Osteoblast (primary cell): Measurements from ENCODE around the gene IGSF6. TPM values are rescaled to one million over a fixed set of nuclear protein-coding genes. Genes with fewer than 3 reads are reported as not detected.
A peak's percentile ranks its signal among the peaks of the same experiment; 100 is the strongest.

Experiments used
- DNase-seq: peaks from one replicate; pipeline ENCODE4 v3.0.0; 2011; ENCODE audit warnings: low spot score, mixed read lengths; ENCODE audit not compliant: insufficient read length; ENCODE audit errors: missing footprints
- H2AFZ ChIP-seq: 2 replicates; pipeline ENCODE4 v1.6.0; 2011; ENCODE audit warnings: mild to moderate bottlenecking, low read length
- H3K27ac ChIP-seq: 2 replicates; pipeline ENCODE4 v1.5.1; 2011; ENCODE audit warnings: mild to moderate bottlenecking, low read depth, low read length, moderate library complexity
- H3K27me3 ChIP-seq: 2 replicates; pipeline ENCODE4 v1.6.0; 2012; ENCODE audit warnings: mild to moderate bottlenecking, control low read depth, inconsistent platforms, low read length, moderate library complexity; ENCODE audit not compliant: insufficient read depth
- H3K36me3 ChIP-seq: 2 replicates; pipeline ENCODE4 v1.5.1; 2011; ENCODE audit warnings: mild to moderate bottlenecking, low read length, control low read depth, moderate library complexity; ENCODE audit not compliant: insufficient read depth
- H3K4me1 ChIP-seq: 2 replicates; pipeline ENCODE4 v1.5.1; 2011; ENCODE audit warnings: mild to moderate bottlenecking, low read length, control low read depth, moderate library complexity; ENCODE audit not compliant: insufficient read depth
- H3K4me2 ChIP-seq: 2 replicates; pipeline ENCODE4 v1.6.0; 2011; ENCODE audit warnings: mild to moderate bottlenecking, low read length; ENCODE audit not compliant: insufficient read depth
- H3K4me3 ChIP-seq: fragments of 200-600 bp; sonication (generic); 3 replicates; pipeline ENCODE4 v1.5.1; 2012; ENCODE audit warnings: mild to moderate bottlenecking, low read length, inconsistent platforms; ENCODE audit not compliant: insufficient read depth
- H3K79me2 ChIP-seq: 2 replicates; pipeline ENCODE4 v1.6.0; 2012; ENCODE audit warnings: mild to moderate bottlenecking, low read length, control low read depth, inconsistent platforms; ENCODE audit not compliant: insufficient read depth
- H3K9me3 ChIP-seq: 2 replicates; pipeline ENCODE4 v1.5.1; 2011; ENCODE audit warnings: low read depth, low read length, control low read depth
- H4K20me1 ChIP-seq: 2 replicates; pipeline ENCODE4 v1.6.0; 2012; ENCODE audit warnings: mild to moderate bottlenecking, low read length, control low read depth; ENCODE audit not compliant: insufficient read depth
- CTCF ChIP-seq: IDR thresholded peaks from 2 replicates; pipeline ENCODE4 v1.5.1; 2011; ENCODE audit warnings: mild to moderate bottlenecking, low read depth, low read length, moderate library complexity; ENCODE audit errors: extremely low read depth
- total RNA-seq: library from RNA; depleted of rRNA; stranded (reverse); fragments of >200 nt; gene quantifications from 2 replicates; pipeline ENCODE4 v1.2.3, GENCODE V29; 2012

Gene IGSF6
- total RNA-seq, 1 donor = 0.36 TPM

- Histone ChIP-seq H4K20me1 (peaks cover 3% of the 10 kb centered on the region), H3K79me2 (peaks cover 68% of the 10 kb centered on the region), H3K36me3 (no peaks in the 10 kb centered on the region), H3K9me3 (no peaks in the 10 kb centered on the region), H3K4me2 (no peak overlapping the region), H3K4me3 (no peak overlapping the region), H3K27ac (no peak overlapping the region), H2AFZ (no peak overlapping the region), H3K4me1 (peaks cover 15% of the 10 kb centered on the region), H3K27me3 (no peaks in the 10 kb centered on the region)
- no peak for TF ChIP-seq CTCF
- DNase-seq = no peak
Measured at GRCh38 chr16:21647562-21648164, 4.7 kb downstream of the IGSF6 start.

- no peak overlapping the region for H3K4me3 ChIP-seq
- no peak overlapping the region for H2AFZ ChIP-seq
- no peak for DNase-seq
- peaks cover 15% of the 10 kb centered on the region for H3K4me1 ChIP-seq
- H3K36me3 ChIP-seq = no peaks in the 10 kb centered on the region
- H3K27me3 ChIP-seq = no peaks in the 10 kb centered on the region
- no peaks in the 10 kb centered on the region for H3K9me3 ChIP-seq
- H4K20me1 ChIP-seq = peaks cover 3% of the 10 kb centered on the region
- peaks cover 69% of the 10 kb centered on the region for H3K79me2 ChIP-seq
- H3K27ac ChIP-seq = no peak overlapping the region
- no peak for TF ChIP-seq CTCF
- H3K4me2 ChIP-seq = no peak overlapping the region
Measured at GRCh38 chr16:21646721-21647561, 5.5 kb downstream of the IGSF6 start.

GRCh38 chr16:21646091-21646490, 6.3 kb downstream of the IGSF6 start:
- H3K79me2 ChIP-seq = peaks cover 72% of the 10 kb centered on the region
- H3K27ac ChIP-seq = peak overlapping the region; percentile 57
- peaks cover 15% of the 10 kb centered on the region for H3K4me1 ChIP-seq
- no peak for TF ChIP-seq CTCF
- peaks cover 3% of the 10 kb centered on the region for H4K20me1 ChIP-seq
- peak overlapping the region; percentile 78 for H3K4me2 ChIP-seq
- H2AFZ ChIP-seq = no peak overlapping the region
- H3K9me3 ChIP-seq = no peaks in the 10 kb centered on the region
- H3K27me3 ChIP-seq = no peaks in the 10 kb centered on the region
- no peak for DNase-seq
- no peaks in the 10 kb centered on the region for H3K36me3 ChIP-seq
- peak overlapping the region; percentile 47 for H3K4me3 ChIP-seq

- Histone ChIP-seq H3K4me3 (peak overlapping the region; percentile 47), H3K27ac (peak overlapping the region; percentile 57), H4K20me1 (peaks cover 6% of the 10 kb centered on the region), H3K4me2 (peak overlapping the region; percentile 78), H3K36me3 (no peaks in the 10 kb centered on the region), H3K27me3 (no peaks in the 10 kb centered on the region), H3K4me1 (peaks cover 20% of the 10 kb centered on the region), H3K9me3 (no peaks in the 10 kb centered on the region), H3K79me2 (peaks cover 73% of the 10 kb centered on the region), H2AFZ (no peak overlapping the region)
- TF ChIP-seq CTCF = no peak
- DNase-seq = no peak
Measured at GRCh38 chr16:21645261-21645721, 7.1 kb downstream of the IGSF6 start.
